ENCODE results near the gene GNG2. TPM values are rescaled to one million over a fixed set of nuclear protein-coding genes. Genes with fewer than 3 reads are reported as not detected.

GNG2 gene
- 1 to 10 TPM; 2.4 to 6.0 (median 2.8) TPM for total RNA-seq (2021; fragmentation: NEBNext Ultra II Directional; extraction: Animal tissue kit (Norgen Biotek cat#: 25700))
- long read RNA-seq, partial matches to known transcripts, result 0 of 3 reads
- long read RNA-seq, other reads (novel, unspliced or antisense), result 1 of 3 reads

DNA sequence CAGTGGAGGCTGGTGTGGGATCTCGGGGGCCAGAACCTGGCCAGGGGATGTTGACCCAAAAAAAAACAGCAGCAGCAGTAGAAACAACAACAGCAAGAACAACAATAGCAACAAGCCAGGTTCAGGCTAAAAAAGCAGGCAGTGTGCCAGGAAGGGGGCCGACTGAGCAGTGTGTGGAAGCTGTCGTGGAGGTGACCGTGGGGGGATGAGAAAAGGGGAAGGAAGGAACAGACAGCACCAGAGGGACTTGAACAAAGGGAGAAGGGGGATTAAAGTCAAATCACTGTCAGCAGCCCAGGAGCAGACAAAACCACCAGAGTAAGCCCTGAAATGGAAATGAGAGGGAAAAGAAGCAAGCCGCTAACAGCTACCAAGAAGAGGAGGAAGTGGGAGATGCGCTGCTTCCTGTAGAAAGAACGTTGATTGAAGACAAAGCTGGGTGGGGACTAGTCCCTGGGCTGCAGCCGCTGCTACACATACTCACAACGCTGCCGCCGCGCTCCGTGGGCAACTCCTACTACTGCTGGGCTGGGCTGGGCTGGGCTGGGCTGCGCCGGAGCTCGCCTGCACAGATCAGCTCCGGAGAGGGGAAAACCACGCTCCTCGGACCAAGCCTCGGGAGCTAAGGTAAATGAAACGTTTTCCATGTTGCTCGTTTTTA lies at the start of gene GNG2:
Gene GNG2, plus strand, starts transcription at position 449 of the 661 bp plus-strand sequence. CDS start 90,067 bp downstream, outside the sequence.
- Mint-ChIP-seq H3K27me3 (ENCODE audit: insufficient read depth) (no peaks in the 10 kb centered on the region; the same call in none of the 2 replicates), H3K4me3 (peak within 1 kb of the TSS; percentile 87), H3K36me3 (ENCODE audit: low read depth) (no peaks in the 10 kb centered on the region), H3K9me3 (no peaks in the 10 kb centered on the region; the same call in 1 of the 2 replicates), H3K4me1 (ENCODE audit: low read depth) (peaks cover 54% of the 10 kb centered on the region), H3K27ac (peak within 1 kb of the TSS; percentile 79)
- peak; percentile 57 for DNase-seq
- no peak for TF ChIP-seq CTCF (IDR thresholded peaks at IDR 0.05)

GRCh38 chr14:51811706-51812105 lies 48.7 kb upstream of the GNG2 start:
- H3K9me3 Mint-ChIP-seq, result peaks cover 7% of the 10 kb centered on the region
- H3K4me1 Mint-ChIP-seq (ENCODE audit: low read depth), result no peaks in the 10 kb centered on the region
- no peak overlapping the region for H3K27ac Mint-ChIP-seq

DNA sequence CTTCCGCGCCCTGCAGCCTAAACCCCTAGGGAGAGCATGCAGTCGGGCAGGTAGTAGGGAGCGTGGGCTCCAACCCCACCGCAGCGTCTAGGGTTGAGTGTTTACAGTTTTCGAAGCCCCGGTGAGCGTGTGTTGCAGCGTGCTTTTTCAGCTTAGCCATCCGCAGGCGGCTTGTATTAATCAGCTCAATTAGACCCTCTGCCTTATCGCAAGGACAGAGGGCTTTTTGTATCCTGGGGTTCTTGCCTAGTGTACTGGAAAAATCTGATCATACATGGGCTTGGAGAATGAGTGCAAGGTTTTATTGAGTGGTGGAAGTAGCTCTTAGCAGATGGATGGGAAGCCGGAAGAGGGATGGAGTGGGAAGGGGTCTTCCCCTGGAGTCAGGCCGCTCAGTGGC lies 44.4 kb upstream of the GNG2 start:
- Mint-ChIP-seq H3K36me3 (ENCODE audit: low read depth) (no peaks in the 10 kb centered on the region), H3K27ac (no peak overlapping the region), H3K9me3 (no peaks in the 10 kb centered on the region), H3K27me3 (ENCODE audit: insufficient read depth) (peaks cover 8% of the 10 kb centered on the region), H3K4me3 (no peak overlapping the region), H3K4me1 (ENCODE audit: low read depth) (no peaks in the 10 kb centered on the region)
- no peak for DNase-seq
- no peak for TF ChIP-seq CTCF (IDR thresholded peaks at IDR 0.05)

More at GRCh38 chr14:51811706-51812105, 48.7 kb upstream of the GNG2 start:
- no peak for TF ChIP-seq CTCF (IDR thresholded peaks at IDR 0.05)
- H3K36me3 Mint-ChIP-seq (ENCODE audit: low read depth), result 0 out of 2 replicates have a peak, but pooled peaks cover 9% of the 10 kb centered on the region
- no peak overlapping the region for H3K4me3 Mint-ChIP-seq
- no peak for DNase-seq
- peaks cover 22% of the 10 kb centered on the region for H3K27me3 Mint-ChIP-seq (ENCODE audit: insufficient read depth)

- Mint-ChIP-seq H3K27ac (no peak overlapping the region), H3K27me3 (ENCODE audit: insufficient read depth) (peaks cover 6% of the 10 kb centered on the region), H3K4me1 (ENCODE audit: low read depth) (peaks cover 10% of the 10 kb centered on the region), H3K9me3 (no peaks in the 10 kb centered on the region), H3K36me3 (ENCODE audit: low read depth) (no peaks in the 10 kb centered on the region), H3K4me3 (no peak overlapping the region)
- no peak for TF ChIP-seq CTCF (IDR thresholded peaks at IDR 0.05)
- no peak for DNase-seq
Observed at GRCh38 chr14:51817326-51817725, 43.1 kb upstream of the GNG2 start.

DNA sequence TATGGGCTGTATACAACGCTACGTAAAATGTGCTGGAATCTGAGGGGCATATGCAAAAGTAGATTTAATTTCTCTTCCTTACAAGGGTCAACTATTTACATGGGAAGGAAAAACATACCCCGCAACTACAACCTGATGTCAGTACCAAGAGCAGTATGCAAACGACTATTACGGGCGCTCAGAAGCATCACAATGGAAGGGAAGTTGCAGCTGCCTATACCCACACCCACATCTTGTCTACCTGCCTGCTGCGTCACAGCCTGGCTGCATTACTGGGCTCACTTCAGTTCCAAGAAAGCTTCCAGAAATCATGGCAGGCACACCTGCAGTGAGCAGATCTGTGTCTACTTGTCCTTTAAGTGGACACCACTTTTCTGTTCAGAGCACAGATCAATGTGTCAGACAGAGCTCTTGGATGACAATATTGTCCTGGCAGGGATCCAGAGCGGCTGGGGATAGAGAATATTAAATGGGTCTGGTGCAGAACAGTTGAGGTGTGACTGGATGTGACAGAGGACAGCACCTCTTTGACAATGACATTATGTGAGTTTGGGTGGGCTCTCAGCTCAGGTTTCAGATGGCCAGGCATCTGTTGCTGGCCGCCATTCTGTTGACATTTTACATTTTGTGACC lies 41.5 kb upstream of the GNG2 start:
- Mint-ChIP-seq H3K4me1 (ENCODE audit: low read depth) (peaks cover 18% of the 10 kb centered on the region), H3K4me3 (no peak overlapping the region), H3K27me3 (ENCODE audit: insufficient read depth) (peaks cover 2% of the 10 kb centered on the region), H3K27ac (no peak overlapping the region), H3K9me3 (no peaks in the 10 kb centered on the region), H3K36me3 (ENCODE audit: low read depth) (no peaks in the 10 kb centered on the region)
- no peak for TF ChIP-seq CTCF (IDR thresholded peaks at IDR 0.05)
- DNase-seq, result no peak

All from HFFc6 (cell line).